HEK293 (cell line): ENCODE data around the gene CCDC85C.

Experiments
- BCL6B ChIP-seq: fragments of 450-650 bp; formaldehyde crosslinking; IDR thresholded peaks from 2 replicates; pipeline ENCODE4 v1.5.1; 2017; ENCODE audit warnings: missing biosample characterization, missing genetic modification characterization
- FEZF1 ChIP-seq: fragments of 450-650 bp; formaldehyde crosslinking; IDR thresholded peaks from 2 replicates; pipeline ENCODE4 v1.5.1; 2016; ENCODE audit warnings: missing biosample characterization, missing genetic modification characterization
- HOXA7 ChIP-seq: sonication (generic); formaldehyde crosslinking; IDR thresholded peaks from 2 replicates; pipeline ENCODE4 v1.8.1; 2022; ENCODE audit warnings: missing genetic modification reagents, borderline replicate concordance
- KLF1 ChIP-seq: fragments of 450-650 bp; formaldehyde crosslinking; IDR thresholded peaks from 2 replicates; pipeline ENCODE4 v1.5.1; 2016; ENCODE audit warnings: missing biosample characterization, missing genetic modification characterization
- MEIS1 ChIP-seq: sonication (generic); formaldehyde crosslinking; IDR thresholded peaks from 2 replicates; pipeline ENCODE4 v1.8.1; 2022; ENCODE audit warnings: missing genetic modification reagents, mild to moderate bottlenecking, borderline replicate concordance
- PBX3 ChIP-seq: sonication (generic); formaldehyde crosslinking; IDR thresholded peaks from 2 replicates; pipeline ENCODE4 v1.8.1; 2022; ENCODE audit warnings: mild to moderate bottlenecking, moderate library complexity, missing genetic modification reagents
- SP3 ChIP-seq: fragments of 450-650 bp; formaldehyde crosslinking; IDR thresholded peaks from 2 replicates; pipeline ENCODE4 v1.5.1; 2016; ENCODE audit warnings: missing biosample characterization, missing genetic modification characterization
- YY1 ChIP-seq: fragments of 450-650 bp; formaldehyde crosslinking; IDR thresholded peaks from 2 replicates; pipeline ENCODE4 v1.5.1; 2018; ENCODE audit warnings: missing biosample characterization, missing genetic modification characterization
- ZBTB10 ChIP-seq: fragments of 450-650 bp; formaldehyde crosslinking; IDR thresholded peaks from 2 replicates; pipeline ENCODE4 v1.5.1; 2016; ENCODE audit warnings: missing biosample characterization, missing genetic modification characterization
- ZNF140 ChIP-seq: fragments of 450-650 bp; formaldehyde crosslinking; IDR thresholded peaks from 2 replicates; pipeline ENCODE4 v1.5.1; 2016; ENCODE audit warnings: missing biosample characterization, missing genetic modification characterization
- ZNF148 ChIP-seq: fragments of 450-650 bp; formaldehyde crosslinking; IDR thresholded peaks from 2 replicates; pipeline ENCODE4 v1.5.0; 2017; ENCODE audit warnings: missing biosample characterization, missing genetic modification characterization, borderline replicate concordance
- ZNF169 ChIP-seq: fragments of 450-650 bp; formaldehyde crosslinking; IDR thresholded peaks from 2 replicates; pipeline ENCODE4 v1.5.1; 2016; ENCODE audit warnings: missing biosample characterization, missing genetic modification characterization
- ZNF280C ChIP-seq: fragments of 450-650 bp; formaldehyde crosslinking; IDR thresholded peaks from 2 replicates; pipeline ENCODE4 v1.5.1; 2016; ENCODE audit warnings: missing biosample characterization, missing genetic modification characterization
- ZNF335 ChIP-seq: fragments of 450-650 bp; formaldehyde crosslinking; conservative IDR thresholded peaks from 2 replicates; pipeline ENCODE4 v1.5.1; 2016; ENCODE audit warnings: missing biosample characterization, missing genetic modification characterization
- ZNF341 ChIP-seq: fragments of 450-650 bp; formaldehyde crosslinking; IDR thresholded peaks from 2 replicates; pipeline ENCODE4; 2016; ENCODE audit warnings: low read depth, missing biosample characterization, missing genetic modification characterization
- ZNF350 ChIP-seq: fragments of 450-650 bp; formaldehyde crosslinking; IDR thresholded peaks from 2 replicates; pipeline ENCODE4 v1.5.0; 2017; ENCODE audit warnings: missing biosample characterization, mild to moderate bottlenecking, missing genetic modification characterization
- ZNF366 ChIP-seq: fragments of 450-650 bp; formaldehyde crosslinking; conservative IDR thresholded peaks from 2 replicates; pipeline ENCODE4 v1.5.1; 2016; ENCODE audit warnings: missing biosample characterization, missing genetic modification characterization
- ZNF423 ChIP-seq: fragments of 450-650 bp; formaldehyde crosslinking; IDR thresholded peaks from 2 replicates; pipeline ENCODE4 v1.5.1; 2016; ENCODE audit warnings: missing biosample characterization, missing genetic modification characterization
- ZNF530 ChIP-seq: fragments of 450-650 bp; formaldehyde crosslinking; IDR thresholded peaks from 2 replicates; pipeline ENCODE4 v1.5.1; 2016; ENCODE audit warnings: low read depth, missing biosample characterization, missing genetic modification characterization
- ZNF548 ChIP-seq: fragments of 450-650 bp; formaldehyde crosslinking; IDR thresholded peaks from 2 replicates; pipeline ENCODE4 v1.5.1; 2016; ENCODE audit warnings: missing biosample characterization, missing genetic modification characterization
- ZNF558 ChIP-seq: fragments of 450-650 bp; formaldehyde crosslinking; IDR thresholded peaks from 2 replicates; pipeline ENCODE4 v1.5.1; 2016; ENCODE audit warnings: missing biosample characterization, missing genetic modification characterization
- ZNF621 ChIP-seq: fragments of 450-650 bp; formaldehyde crosslinking; IDR thresholded peaks from 2 replicates; pipeline ENCODE4 v1.5.1; 2017; ENCODE audit warnings: missing biosample characterization, missing genetic modification characterization
- ZNF624 ChIP-seq: fragments of 450-650 bp; formaldehyde crosslinking; IDR thresholded peaks from 2 replicates; pipeline ENCODE4 v1.5.1; 2017; ENCODE audit warnings: missing biosample characterization, missing genetic modification characterization
- ZNF626 ChIP-seq: fragments of 450-650 bp; sonication (Bioruptor Pico); formaldehyde crosslinking; IDR thresholded peaks from 2 replicates; pipeline ENCODE4 v1.5.1; 2018; ENCODE audit warnings: missing biosample characterization, missing genetic modification characterization, inconsistent platforms
- ZNF639 ChIP-seq: fragments of 450-650 bp; formaldehyde crosslinking; IDR thresholded peaks from 2 replicates; pipeline ENCODE4 v1.5.1; 2016; ENCODE audit warnings: missing biosample characterization, missing genetic modification characterization
- ZSCAN4 ChIP-seq: fragments of 450-650 bp; formaldehyde crosslinking; IDR thresholded peaks from 2 replicates; pipeline ENCODE4 v1.5.1; 2017; ENCODE audit warnings: missing biosample characterization, missing genetic modification characterization
- ZXDB ChIP-seq: fragments of 450-650 bp; formaldehyde crosslinking; IDR thresholded peaks from 2 replicates; pipeline ENCODE4 v1.5.1; 2016; ENCODE audit warnings: missing biosample characterization, missing genetic modification characterization

CCDC85C gene

GRCh38 chr14:99562856-99563748, 40.9 kb downstream of the CCDC85C start (continued):
- TF ChIP-seq MEIS1, result peak; percentile 89
- no peak for TF ChIP-seq SP3 (tag by site-specific recombination)
- TF ChIP-seq ZNF280C (tag by site-specific recombination), result no peak
- no peak for TF ChIP-seq ZNF558
- no peak for TF ChIP-seq ZNF530 (tag by site-specific recombination)
- no peak for TF ChIP-seq ZNF624 (tag by site-specific recombination)
- no peak for TF ChIP-seq ZNF548 (tag by site-specific recombination)
- TF ChIP-seq HOXA7 (CRISPR knock-in tag), result no peak
- peak; percentile 43; the same call in 1 of the 2 replicates for TF ChIP-seq ZXDB (tag by site-specific recombination)
- no peak for TF ChIP-seq ZNF423
- TF ChIP-seq FEZF1, result peak; percentile 68; the same call in 1 of the 2 replicates
- no peak for TF ChIP-seq ZNF335 (tag by site-specific recombination)
- no peak for TF ChIP-seq ZNF626 (tag by site-specific recombination)
- TF ChIP-seq BCL6B (tag by site-specific recombination), result no peak
- no peak for TF ChIP-seq YY1 (tag by site-specific recombination)
- peak; percentile 66 for TF ChIP-seq ZNF341
- TF ChIP-seq ZNF350 (tag by site-specific recombination), result no peak
- no peak for TF ChIP-seq ZNF140 (tag by site-specific recombination)
- no peak for TF ChIP-seq ZNF366 (tag by site-specific recombination)
- TF ChIP-seq ZBTB10 (tag by site-specific recombination), result no peak
- TF ChIP-seq ZNF148 (tag by site-specific recombination), result no peak
- no peak for TF ChIP-seq ZNF169 (tag by site-specific recombination)
- TF ChIP-seq PBX3, result no peak
- no peak for TF ChIP-seq ZNF621 (tag by site-specific recombination)
- no peak for TF ChIP-seq ZSCAN4 (tag by site-specific recombination)
- no peak for TF ChIP-seq KLF1
- TF ChIP-seq ZNF639, result 0 out of 2 replicates have a peak, but pooled peaks have one; percentile 47
